Body of pancreas (tissue), 4 donors: Measurements from ENCODE around the gene SLC25A13. TPM values are rescaled to one million over a fixed set of nuclear protein-coding genes. Genes with fewer than 3 reads are reported as not detected.
A peak's percentile ranks its signal among the peaks of the same experiment; 100 is the strongest.
"Not testable (repeated sequence)": the region's sequence is repeated elsewhere in the genome, so short reads cannot be mapped to it uniquely, and the experiment has no call there.

Experiments used
- ATAC-seq: fragments of 150-250 bp; one replicate; pipeline ENCODE4 v1.9.1; 2016
- DNase-seq, 4 donors: peaks; one replicate each; pipeline ENCODE4 v3.0.0-alpha.2; 2019
- H3K27ac ChIP-seq, 4 donors: fragments of 200-600 bp; sonication (generic); 1 replicate in 3 of 4; 2 replicates in 1 of 4; pipeline versions ENCODE4 v1.5.1 to v1.6.1; 2016 to 2019; ENCODE audit warnings: mild to moderate bottlenecking in 1 of 4, mixed read lengths in 1 of 4, moderate library complexity in 1 of 4
- H3K27me3 ChIP-seq, 2 donors: fragments of 200-600 bp; sonication (generic); one replicate each; pipeline ENCODE4 v1.6.0; 2016; ENCODE audit warnings: mild to moderate bottlenecking in 1 of 2
- H3K36me3 ChIP-seq, 2 donors: fragments of 200-600 bp; sonication (generic); replicated peaks in 1 of 2; 2 replicates each; pipeline ENCODE4 v1.5.1; 2016; ENCODE audit warnings: low read depth in 2 of 2; ENCODE audit not compliant: insufficient read depth in 1 of 2
- H3K4me1 ChIP-seq: fragments of 200-600 bp; sonication (generic); one replicate; pipeline ENCODE4 v1.6.0; 2016
- H3K4me3 ChIP-seq, 2 donors: fragments of 200-600 bp; sonication (generic); 1 replicate in 1 of 2; 2 replicates in 1 of 2; pipeline ENCODE4 v1.5.1; 2016 to 2019
- H3K9me3 ChIP-seq, 3 donors: fragments of 200-600 bp; sonication (generic); 1 replicate in 2 of 3; 2 replicates in 1 of 3; pipeline ENCODE4 v1.5.1; 2016
- CTCF ChIP-seq, 7 experiments: fragments of 450-650 bp in 4 of 7; fragments of 200-600 bp in 3 of 7; sonication (generic) in 3 of 7; IDR thresholded peaks; one replicate each; pipeline ENCODE4 v1.5.1; 2016 to 2019; ENCODE audit warnings: antibody characterized with exemption in 7 of 7
- POLR2A ChIP-seq, 3 donors: fragments of 450-650 bp; IDR thresholded peaks; one replicate each; pipeline ENCODE4 v1.6.1; 2016; ENCODE audit warnings: antibody characterized with exemption in 3 of 3, mild to moderate bottlenecking in 2 of 3
- WGBS, 2 donors: methylation state at CpG; one replicate each; pipeline ENCODE4 v1.1.5; 2017; 5-methylcytosine and 5-hydroxymethylcytosine counted together
- intact Hi-C: fragments of 100-400 bp; cut with DNase I; formaldehyde crosslinking; loops from one replicate; pipeline ENCODE4 v1.15.1; 2023
- total RNA-seq, 2 donors: library from RNA; depleted of rRNA; stranded (reverse); fragments of >200 nt; gene quantifications; one replicate each; pipeline ENCODE4 v1.1.0, GENCODE V29; 2016

Gene SLC25A13
- total RNA-seq, 2 donors from 2014 or later, result 9.6 to 20.1 TPM

GRCh38 chr7:96167424-96167823, 154.5 kb downstream of the SLC25A13 start:
- intact Hi-C loops, result no loop called here
- H3K27me3 ChIP-seq, result no peaks in the 10 kb centered on the region
- H3K4me1 ChIP-seq, result no peaks in the 10 kb centered on the region
- DNase-seq (no peak), ATAC-seq (no peak)
- 100% methylated on average over 1 of the region's 1 CpG for WGBS, 2 donors
- no peaks in the 10 kb centered on the region for H3K9me3 ChIP-seq
- H3K4me3 ChIP-seq, result no peak overlapping the region
- H3K36me3 ChIP-seq, result peaks cover 0 to 3% of the 10 kb centered on the region in 2 donors
- H3K27ac ChIP-seq, result no peak overlapping the region
- TF ChIP-seq POLR2A (IDR thresholded peaks at IDR 0.05), result no peak
- TF ChIP-seq CTCF (IDR thresholded peaks at IDR 0.05), result no peak

GRCh38 chr7:96161897-96162296, 160.0 kb downstream of the SLC25A13 start:
- Histone ChIP-seq H3K27ac (no peak overlapping the region), H3K9me3 (no peaks in the 10 kb centered on the region), H3K4me3 (no peak overlapping the region), H3K36me3 (no peaks in the 10 kb centered on the region), H3K27me3 (no peaks in the 10 kb centered on the region), H3K4me1 (no peaks in the 10 kb centered on the region)
- TF ChIP-seq CTCF (IDR thresholded peaks at IDR 0.05) (no peak), POLR2A (IDR thresholded peaks at IDR 0.05) (no peak)
- intact Hi-C loops, result no loop called here
- 93 to 98% methylated on average over 3 of the region's 3 CpGs for WGBS, 2 donors
- ATAC-seq (no peak), DNase-seq (no peak)

- Histone ChIP-seq H3K4me1 (no peaks in the 10 kb centered on the region), H3K27me3 (no peaks in the 10 kb centered on the region), H3K36me3 (no peaks in the 10 kb centered on the region), H3K9me3 (no peaks in the 10 kb centered on the region), H3K4me3 (no peak overlapping the region), H3K27ac (no peak overlapping the region)
- DNase-seq (no peak), ATAC-seq (no peak)
- 96 to 100% methylated on average over 1 of the region's 1 CpG for WGBS, 2 donors
- intact Hi-C loops, result no loop called here
- TF ChIP-seq POLR2A (IDR thresholded peaks at IDR 0.05), result no peak
Measured at GRCh38 chr7:96157856-96158255, 164.0 kb downstream of the SLC25A13 start.

- H3K27me3 ChIP-seq, ATAC-seq, intact Hi-C loops, H3K4me1 ChIP-seq, H3K27ac ChIP-seq, DNase-seq, H3K9me3 ChIP-seq, H3K4me3 ChIP-seq, H3K36me3 ChIP-seq: not testable (repeated sequence)
- WGBS, 2 donors, result 87 to 95% methylated on average over 6 of the region's 6 CpGs
Measured at GRCh38 chr7:96154506-96154905, 167.4 kb downstream of the SLC25A13 start.

GRCh38 chr7:96152706-96153105, 169.2 kb downstream of the SLC25A13 start:
- no peaks in the 10 kb centered on the region for H3K27me3 ChIP-seq
- no peak overlapping the region for H3K27ac ChIP-seq
- no peaks in the 10 kb centered on the region for H3K9me3 ChIP-seq
- TF ChIP-seq POLR2A (IDR thresholded peaks at IDR 0.05), result no peak
- ATAC-seq, result no peak
- no peak for DNase-seq
- 93 to 94% methylated on average over 5 of the region's 5 CpGs for WGBS, 2 donors
- H3K36me3 ChIP-seq, result peaks cover 0 to 2% of the 10 kb centered on the region in 2 donors
- intact Hi-C loops, result no loop called here
- no peaks in the 10 kb centered on the region for H3K4me1 ChIP-seq
- H3K4me3 ChIP-seq, result no peak overlapping the region

GRCh38 chr7:96151889-96152288, 170.0 kb downstream of the SLC25A13 start:
- ATAC-seq (no peak), DNase-seq (peak in 1 of 4 donors; percentile 15)
- Histone ChIP-seq H3K4me1 (no peaks in the 10 kb centered on the region), H3K4me3 (no peak overlapping the region), H3K36me3 (peaks cover 0 to 2% of the 10 kb centered on the region in 2 donors), H3K9me3 (no peaks in the 10 kb centered on the region), H3K27ac (no peak overlapping the region), H3K27me3 (no peaks in the 10 kb centered on the region)
- intact Hi-C loops, result no loop called here
- 94 to 96% methylated on average over 3 of the region's 3 CpGs for WGBS, 2 donors
- no peak for TF ChIP-seq CTCF (IDR thresholded peaks at IDR 0.05)
- no peak for TF ChIP-seq POLR2A (IDR thresholded peaks at IDR 0.05)
